Fibroblast of the aortic adventitia (primary cell): Measurements from ENCODE around the gene SMG7. TPM values are rescaled to one million over a fixed set of nuclear protein-coding genes. Genes with fewer than 3 reads are reported as not detected.

Experiments
- DNase-seq: peaks from one replicate; pipeline ENCODE4 v3.0.0-alpha.2; 2010; ENCODE audit warnings: low read depth
- H3K4me3 ChIP-seq: 2 replicates; pipeline ENCODE4 v1.5.1; 2011; ENCODE audit warnings: low read depth, mild to moderate bottlenecking, control low read depth, low read length, moderate library complexity
- total RNA-seq: library from RNA; depleted of rRNA; stranded (reverse); fragments of >200 nt; gene quantifications from 2 replicates; pipeline ENCODE4 v1.2.3, GENCODE V29; 2012; ENCODE audit warnings: low replicate concordance
- TF ChIP-seq, protein P1 (sequence below): IDR thresholded peaks from 2 replicates; pipeline ENCODE4 v1.5.1; 2011; ENCODE audit warnings: mild to moderate bottlenecking, low read length, control low read depth, inconsistent platforms; ENCODE audit not compliant: insufficient read depth

Gene SMG7
- total RNA-seq, 1 donor = 29.0 TPM

DNA sequence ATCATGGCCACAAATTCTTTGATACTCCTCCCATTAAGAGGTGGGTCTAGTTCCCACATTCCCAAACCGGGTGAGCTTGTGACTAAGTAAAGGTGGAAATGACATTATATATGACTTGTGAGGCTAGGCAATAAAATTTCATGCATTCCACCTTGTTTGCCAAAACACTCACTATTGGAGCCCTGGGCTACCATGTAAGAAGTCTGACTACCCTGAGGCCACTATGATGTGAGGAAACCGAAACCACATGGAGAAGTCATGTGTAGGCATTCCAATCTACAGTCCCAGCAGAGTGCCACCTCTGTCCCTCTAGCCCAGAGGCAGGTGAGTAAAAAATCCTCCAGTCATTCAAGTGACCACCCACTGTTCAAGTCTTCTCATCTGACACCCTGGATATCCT is 17.9 kb upstream of the SMG7 start:
- no peak for DNase-seq
- H3K4me3 ChIP-seq = no peak overlapping the region
- TF ChIP-seq, protein P1, sequence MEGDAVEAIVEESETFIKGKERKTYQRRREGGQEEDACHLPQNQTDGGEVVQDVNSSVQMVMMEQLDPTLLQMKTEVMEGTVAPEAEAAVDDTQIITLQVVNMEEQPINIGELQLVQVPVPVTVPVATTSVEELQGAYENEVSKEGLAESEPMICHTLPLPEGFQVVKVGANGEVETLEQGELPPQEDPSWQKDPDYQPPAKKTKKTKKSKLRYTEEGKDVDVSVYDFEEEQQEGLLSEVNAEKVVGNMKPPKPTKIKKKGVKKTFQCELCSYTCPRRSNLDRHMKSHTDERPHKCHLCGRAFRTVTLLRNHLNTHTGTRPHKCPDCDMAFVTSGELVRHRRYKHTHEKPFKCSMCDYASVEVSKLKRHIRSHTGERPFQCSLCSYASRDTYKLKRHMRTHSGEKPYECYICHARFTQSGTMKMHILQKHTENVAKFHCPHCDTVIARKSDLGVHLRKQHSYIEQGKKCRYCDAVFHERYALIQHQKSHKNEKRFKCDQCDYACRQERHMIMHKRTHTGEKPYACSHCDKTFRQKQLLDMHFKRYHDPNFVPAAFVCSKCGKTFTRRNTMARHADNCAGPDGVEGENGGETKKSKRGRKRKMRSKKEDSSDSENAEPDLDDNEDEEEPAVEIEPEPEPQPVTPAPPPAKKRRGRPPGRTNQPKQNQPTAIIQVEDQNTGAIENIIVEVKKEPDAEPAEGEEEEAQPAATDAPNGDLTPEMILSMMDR = no peak

DNA sequence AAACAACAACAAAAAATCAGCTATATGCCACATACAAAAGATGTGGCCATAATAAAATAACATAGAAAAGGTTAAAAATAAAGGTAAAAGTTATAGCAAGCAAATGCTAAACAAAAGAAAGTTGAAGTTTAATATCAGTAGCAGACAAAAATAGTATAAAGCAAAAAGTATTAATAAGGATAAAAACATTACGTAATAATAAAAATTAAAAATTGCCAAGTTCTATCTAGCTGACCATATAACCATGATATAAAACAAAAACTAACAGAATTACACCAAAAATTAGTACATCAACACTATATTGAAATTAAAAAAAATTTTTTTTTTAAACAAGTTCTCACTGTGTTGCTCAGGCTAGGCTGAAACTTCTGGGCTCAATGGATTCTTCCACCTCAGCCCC is 15.5 kb upstream of the SMG7 start:
- TF ChIP-seq, protein P1 = no peak

DNA sequence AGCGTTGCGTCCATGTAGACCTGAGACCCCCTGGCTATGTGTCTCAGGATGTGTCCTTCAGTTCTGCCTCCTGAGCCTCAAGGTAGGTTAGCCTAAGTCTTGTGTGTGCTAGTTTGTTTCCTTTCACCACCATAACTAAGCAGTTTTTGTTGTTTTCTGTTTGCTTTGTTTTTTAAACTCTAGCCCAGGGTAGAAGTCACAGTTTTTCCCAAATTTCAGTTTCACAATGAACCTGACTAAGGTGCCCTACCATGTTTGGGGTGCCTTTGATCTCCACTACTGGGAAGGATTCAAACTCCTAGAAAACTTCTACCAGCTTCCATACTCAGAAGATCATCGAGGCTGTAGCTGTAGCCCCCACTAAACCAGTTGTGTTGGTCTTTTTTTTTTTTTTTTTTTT is 14.8 kb upstream of the SMG7 start:
- no peak overlapping the region for H3K4me3 ChIP-seq
- DNase-seq = no peak
- TF ChIP-seq, protein P1 = no peak

More for the DNA sequence above, 15.5 kb upstream of the SMG7 start:
- no peak overlapping the region for H3K4me3 ChIP-seq
- no peak for DNase-seq

DNA sequence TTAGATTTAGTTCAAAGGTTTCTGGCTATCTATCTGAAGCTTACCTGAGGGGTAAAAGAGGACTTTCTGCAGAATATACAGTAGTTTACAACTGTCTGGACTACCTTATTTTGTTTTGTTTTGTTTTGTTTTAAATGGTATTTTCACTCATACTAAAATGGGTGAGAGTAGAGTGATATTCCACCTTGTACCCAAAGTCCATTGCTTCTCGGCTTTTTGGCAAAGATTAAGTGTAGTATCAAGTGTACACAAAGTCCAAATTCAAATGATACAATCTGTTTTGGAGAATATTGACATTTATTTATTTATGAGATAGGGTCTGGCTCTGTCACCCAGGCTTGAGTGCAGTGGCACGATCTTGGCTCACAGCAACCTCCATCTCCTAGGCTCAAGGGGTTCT is 11.7 kb upstream of the SMG7 start:
- DNase-seq = no peak
- H3K4me3 ChIP-seq = no peak overlapping the region
- TF ChIP-seq, protein P1 = no peak

DNA sequence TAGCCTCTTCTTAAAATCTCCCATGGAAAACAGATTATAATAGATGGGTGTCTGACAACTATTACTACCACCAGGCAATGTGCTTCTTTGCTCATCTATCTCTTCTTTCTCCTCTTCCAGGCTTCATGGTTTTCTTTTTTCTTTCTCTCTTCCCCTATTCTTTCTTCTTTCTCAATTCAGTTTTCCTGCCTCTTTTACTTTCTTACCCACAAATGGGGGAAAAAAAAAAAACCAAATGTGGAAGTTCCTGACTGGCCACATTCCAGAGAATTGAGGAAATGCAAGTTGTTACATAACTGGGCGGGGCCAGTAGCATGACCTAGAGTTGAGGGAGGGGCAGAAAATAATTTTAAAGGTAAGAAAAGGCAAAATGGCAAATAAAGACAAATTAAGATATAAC is 10.9 kb upstream of the SMG7 start:
- no peak overlapping the region for H3K4me3 ChIP-seq
- DNase-seq = peak; percentile 35
- TF ChIP-seq, protein P1 = no peak

DNA sequence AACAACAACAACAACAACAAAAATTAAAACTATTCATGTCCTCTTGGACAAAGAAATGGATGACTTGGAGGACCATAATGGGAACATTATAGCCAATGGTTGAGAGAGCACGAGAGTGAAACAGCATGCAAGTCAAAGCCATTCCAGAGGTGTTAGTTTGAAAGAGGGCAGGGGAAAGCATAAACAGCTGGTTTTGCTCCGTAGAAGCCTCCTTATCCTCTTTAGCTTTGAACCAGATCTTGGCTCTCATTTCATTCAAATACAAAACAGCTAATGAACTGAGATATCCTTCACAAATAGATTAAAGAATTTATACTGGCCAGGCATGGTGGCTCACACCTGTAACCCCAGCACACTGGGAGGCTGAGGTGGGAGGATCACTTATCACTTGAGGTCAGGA is 8.7 kb upstream of the SMG7 start:
- H3K4me3 ChIP-seq = no peak overlapping the region
- TF ChIP-seq, protein P1 = no peak
- no peak for DNase-seq

DNA sequence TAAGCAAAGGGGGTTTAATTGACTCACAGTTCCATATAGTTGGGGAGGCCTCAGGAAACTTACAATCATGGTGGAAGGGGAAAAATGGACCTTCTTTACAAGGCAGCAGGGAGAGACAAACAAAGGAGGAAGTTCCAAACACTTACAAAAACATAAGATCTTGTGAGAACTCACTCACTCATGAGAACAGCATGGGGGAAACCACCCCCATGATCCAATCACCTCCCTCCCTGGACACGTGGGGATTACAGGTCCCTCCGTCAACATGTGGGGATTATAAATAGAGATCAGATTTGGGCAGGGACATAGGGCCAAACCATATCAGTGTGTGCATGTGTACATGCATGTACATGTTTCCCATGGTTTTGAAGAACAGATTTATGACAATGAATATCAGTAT is 5.5 kb upstream of the SMG7 start:
- TF ChIP-seq, protein P1 = no peak
- no peak for DNase-seq
- no peak overlapping the region for H3K4me3 ChIP-seq
